Measurements from ENCODE around the gene CD24. TPM values are rescaled to one million over a fixed set of nuclear protein-coding genes. Genes with fewer than 3 reads are reported as not detected.

The CD24 gene, protein sequence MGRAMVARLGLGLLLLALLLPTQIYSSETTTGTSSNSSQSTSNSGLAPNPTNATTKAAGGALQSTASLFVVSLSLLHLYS
- total RNA-seq = 1 to 10 TPM in 3 of 4 donors, under 1 TPM in 1; 0.51 to 3.6 (median 1.6) TPM

DNA sequence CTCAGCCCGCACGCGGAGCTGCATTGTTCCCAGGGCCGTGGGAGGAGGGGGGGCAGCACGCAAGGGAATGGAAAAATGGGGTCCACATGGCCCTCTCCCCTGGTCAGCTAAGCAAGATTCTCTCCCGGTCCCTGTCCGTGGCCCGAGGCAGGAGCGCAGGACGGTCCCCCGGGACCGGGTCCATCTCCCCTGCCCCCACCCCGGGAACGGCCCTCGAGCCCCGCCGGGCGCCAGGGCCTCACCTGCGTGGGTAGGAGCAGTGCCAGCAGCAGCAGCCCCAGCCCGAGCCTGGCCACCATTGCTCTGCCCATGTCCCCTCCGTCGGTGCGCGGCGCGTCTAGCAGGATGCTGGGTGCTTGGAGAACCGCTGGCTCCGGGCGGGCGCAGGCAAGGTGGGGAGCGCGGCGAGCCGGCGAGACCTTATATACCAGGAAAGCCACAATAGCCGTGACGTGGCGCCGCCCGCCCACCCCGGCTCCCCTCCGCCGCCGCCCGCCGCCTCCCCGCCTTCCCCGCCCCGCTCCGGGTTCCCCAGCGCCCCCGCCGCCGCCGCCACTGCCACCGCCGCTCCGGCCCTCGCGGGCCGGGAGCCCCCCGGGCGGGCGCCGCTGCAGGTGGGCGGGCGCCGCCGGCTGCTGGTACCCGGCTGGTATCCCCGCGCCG lies at the start of gene CD24:
TSS of gene CD24 (minus strand) at position 394 of the 663 bp plus-strand sequence. CDS start at position 311, 83 bp downstream.
- TF ChIP-seq, protein P1, sequence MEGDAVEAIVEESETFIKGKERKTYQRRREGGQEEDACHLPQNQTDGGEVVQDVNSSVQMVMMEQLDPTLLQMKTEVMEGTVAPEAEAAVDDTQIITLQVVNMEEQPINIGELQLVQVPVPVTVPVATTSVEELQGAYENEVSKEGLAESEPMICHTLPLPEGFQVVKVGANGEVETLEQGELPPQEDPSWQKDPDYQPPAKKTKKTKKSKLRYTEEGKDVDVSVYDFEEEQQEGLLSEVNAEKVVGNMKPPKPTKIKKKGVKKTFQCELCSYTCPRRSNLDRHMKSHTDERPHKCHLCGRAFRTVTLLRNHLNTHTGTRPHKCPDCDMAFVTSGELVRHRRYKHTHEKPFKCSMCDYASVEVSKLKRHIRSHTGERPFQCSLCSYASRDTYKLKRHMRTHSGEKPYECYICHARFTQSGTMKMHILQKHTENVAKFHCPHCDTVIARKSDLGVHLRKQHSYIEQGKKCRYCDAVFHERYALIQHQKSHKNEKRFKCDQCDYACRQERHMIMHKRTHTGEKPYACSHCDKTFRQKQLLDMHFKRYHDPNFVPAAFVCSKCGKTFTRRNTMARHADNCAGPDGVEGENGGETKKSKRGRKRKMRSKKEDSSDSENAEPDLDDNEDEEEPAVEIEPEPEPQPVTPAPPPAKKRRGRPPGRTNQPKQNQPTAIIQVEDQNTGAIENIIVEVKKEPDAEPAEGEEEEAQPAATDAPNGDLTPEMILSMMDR (IDR thresholded peaks at IDR 0.05; ENCODE audit: low read depth) = no peak

DNA sequence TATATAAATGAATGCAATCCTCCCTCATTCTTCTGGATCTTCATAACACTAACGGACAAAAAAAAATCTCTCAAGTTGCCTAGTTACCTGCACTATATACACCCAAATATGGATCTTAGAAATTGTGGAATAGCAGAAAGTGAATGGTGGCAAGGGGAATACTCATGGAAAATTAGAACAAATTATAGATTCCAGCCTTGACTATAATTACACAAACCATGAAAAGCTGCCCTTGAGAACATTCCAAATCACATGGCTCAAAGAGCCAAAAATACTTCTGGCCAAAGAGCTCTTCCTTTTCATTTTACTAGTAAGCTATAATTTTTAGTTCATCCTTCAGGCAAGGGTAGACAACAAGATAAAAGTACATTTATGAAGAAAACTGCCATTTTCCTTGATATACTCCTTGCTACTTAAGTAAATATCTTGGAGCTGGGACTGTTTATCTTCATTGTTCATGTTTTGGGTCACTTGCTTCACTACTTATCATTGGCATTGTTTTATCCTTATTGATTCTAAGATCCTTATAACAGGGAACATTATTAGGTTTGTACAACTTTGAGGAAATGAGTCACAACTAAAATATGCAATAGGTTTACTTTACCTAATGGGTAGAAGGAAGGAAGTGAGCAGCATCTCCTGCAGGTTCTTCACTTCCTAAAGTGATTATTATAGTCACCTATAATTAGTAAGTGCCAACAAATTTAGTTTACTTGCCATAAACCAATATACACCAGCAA lies 47.1 kb upstream of the CD24 start:
- TF ChIP-seq, protein P1 (IDR thresholded peaks at IDR 0.05; ENCODE audit: low read depth) = no peak

DNA sequence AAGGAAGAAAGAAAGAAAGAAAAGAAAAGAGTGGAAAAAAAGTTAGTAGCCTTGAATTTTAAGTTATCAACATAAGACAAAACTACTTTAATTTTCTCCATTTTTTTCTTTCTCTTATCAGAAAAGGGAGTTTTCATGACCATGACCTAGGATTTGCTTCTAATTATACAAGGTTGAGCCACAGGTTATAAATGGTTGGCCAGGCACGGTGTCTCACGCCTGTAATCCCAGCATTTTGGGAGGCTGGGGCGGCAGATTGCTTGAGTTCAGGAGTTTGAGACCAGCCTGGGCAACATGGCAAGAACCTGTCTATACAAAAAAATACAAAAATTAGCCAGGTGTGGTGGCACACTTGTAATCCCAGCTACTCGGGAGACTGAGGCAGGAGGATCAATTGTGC lies 45.7 kb upstream of the CD24 start:
- TF ChIP-seq, protein P1 (IDR thresholded peaks at IDR 0.05; ENCODE audit: low read depth) = no peak

DNA sequence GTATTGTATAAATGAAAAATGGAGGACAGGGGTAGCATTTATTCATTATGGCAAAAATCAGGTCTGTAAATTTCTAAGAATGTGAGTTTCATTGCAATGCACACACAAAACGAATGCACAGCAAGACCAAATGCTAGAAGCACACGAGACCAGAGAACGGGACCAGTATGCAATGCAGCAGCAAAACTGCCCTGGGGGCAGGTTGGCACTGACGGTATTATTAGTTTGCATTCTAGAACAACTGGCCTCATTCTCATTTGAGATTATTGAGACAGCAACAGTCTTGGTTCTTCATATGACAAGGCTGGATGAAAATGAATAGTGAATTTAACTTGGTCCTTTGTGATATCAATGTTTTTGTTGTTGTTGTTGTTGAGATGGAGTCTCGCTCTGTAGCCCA lies 44.5 kb upstream of the CD24 start:
- TF ChIP-seq, protein P1 (IDR thresholded peaks at IDR 0.05; ENCODE audit: low read depth) = no peak

DNA sequence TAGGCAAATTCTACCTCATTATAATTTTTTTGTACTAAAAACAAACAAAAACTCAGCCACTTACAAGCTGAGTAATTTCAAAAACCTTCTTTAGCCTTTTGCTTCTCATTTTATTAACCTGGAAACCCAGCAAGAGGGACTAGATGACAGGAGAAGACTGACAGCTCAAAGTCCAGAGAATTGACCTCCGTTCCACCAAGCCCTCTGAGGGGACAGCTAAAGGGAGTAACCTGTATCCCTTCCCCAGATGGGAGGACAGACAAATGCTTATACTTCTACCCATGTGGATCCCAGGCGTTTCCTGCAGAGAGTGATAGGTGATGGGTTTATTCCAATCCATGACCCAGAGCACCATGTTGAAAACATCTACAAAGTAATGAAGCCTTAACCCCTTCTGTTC lies 35.0 kb upstream of the CD24 start:
- TF ChIP-seq, protein P1 (IDR thresholded peaks at IDR 0.05; ENCODE audit: low read depth) = no peak

DNA sequence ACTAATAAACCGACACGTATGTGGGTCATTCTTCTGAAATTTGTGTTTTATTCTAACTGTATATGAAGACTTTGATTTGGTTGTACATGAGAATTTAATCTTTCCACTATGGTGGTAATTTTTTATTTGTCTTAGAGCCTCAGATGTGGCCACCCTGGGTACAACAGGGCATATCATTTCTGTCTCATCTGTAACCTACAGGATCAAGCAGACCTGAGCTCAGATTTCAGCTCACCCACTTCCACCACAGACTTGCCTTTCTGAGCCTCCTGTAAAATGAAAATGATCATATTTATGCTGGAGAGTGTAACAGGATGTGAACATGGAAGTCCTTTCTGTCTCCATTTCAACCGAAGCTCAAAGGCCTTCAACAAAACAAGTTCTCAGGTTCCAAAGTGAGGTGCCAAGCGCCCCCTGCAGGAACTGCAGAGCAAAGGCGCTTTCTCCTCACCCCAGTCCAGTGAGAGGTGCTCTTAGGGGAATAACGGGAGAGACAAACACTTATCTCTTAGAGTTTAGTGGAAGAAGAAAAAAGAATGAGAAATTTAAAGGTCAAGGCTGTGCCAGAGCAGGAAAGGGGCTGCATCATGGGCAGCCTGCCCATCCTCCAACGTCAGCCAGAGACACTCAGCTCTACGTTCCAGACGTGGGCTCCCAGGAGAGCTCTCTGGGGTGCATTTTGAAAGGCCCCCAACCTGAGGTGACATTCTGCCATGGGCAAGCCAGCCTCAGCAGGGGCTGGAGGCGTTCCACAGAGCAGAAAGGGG lies 23.0 kb upstream of the CD24 start:
- TF ChIP-seq, protein P1 (IDR thresholded peaks at IDR 0.05; ENCODE audit: low read depth) = no peak

DNA sequence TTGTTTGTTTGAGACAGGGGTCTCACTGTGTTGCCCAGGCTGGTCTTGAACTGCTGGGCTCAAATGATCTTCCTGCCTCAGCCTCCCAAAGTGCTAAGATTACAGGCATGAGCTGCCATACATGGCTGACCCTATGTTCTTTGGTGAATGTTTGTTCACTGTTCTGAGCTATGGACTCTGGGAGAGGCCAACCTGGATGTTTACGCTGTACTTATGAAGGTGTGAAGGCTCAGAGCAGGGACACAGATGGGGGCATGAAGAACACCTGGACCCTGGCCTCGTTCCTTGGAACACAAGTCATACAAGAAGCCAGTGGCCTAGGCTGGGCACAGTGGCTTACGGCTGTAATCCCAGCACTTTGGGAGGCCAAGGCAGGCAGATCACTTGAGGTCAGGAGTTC lies 21.1 kb upstream of the CD24 start:
- TF ChIP-seq, protein P1 (IDR thresholded peaks at IDR 0.05; ENCODE audit: low read depth) = no peak
